AG10803 (cell line): Measurements from ENCODE around the gene EXOC3L2.
"Not testable (repeated sequence)": the region's sequence is repeated elsewhere in the genome, so short reads cannot be mapped to it uniquely, and the experiment has no call there.

ENCODE experiments used
- DNase-seq: peaks from one replicate; pipeline ENCODE4 v3.0.0; 2010; ENCODE audit warnings: low read depth
- H3K4me3 ChIP-seq: 2 replicates; pipeline ENCODE4 v1.5.1; 2011; ENCODE audit warnings: mild to moderate bottlenecking, low read length, control low read depth
- CTCF ChIP-seq: conservative IDR thresholded peaks from 2 replicates; pipeline ENCODE4 v1.5.1; 2011; ENCODE audit warnings: mild to moderate bottlenecking, low read length, control low read depth, inconsistent platforms

The EXOC3L2 gene

GRCh38 chr19:45271098-45271734, 26.0 kb upstream of the EXOC3L2 start:
- DNase-seq = no peak
- TF ChIP-seq CTCF = no peak

DNA sequence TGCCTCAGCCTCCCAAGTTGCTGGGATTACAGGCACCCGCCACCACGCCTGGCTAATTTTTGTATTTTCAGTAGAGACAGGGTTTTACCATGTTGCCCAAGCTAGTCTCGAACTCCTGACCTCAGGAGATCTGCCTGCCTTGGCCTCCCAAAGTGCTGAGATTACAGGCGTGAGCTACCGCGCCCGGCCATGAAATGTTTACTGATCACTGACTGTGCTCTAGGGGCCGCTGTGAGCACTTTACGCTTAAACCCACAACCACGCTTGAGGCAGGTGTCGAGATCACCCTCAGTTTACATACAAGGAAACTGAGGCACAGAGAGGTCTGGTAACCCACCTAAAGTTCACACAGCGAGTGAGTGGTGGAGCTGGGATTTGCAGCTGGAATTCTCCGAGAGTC, 24.7 kb upstream of the EXOC3L2 start:
- not testable (repeated sequence) for H3K4me3 ChIP-seq, DNase-seq

More at GRCh38 chr19:45271098-45271734, 26.0 kb upstream of the EXOC3L2 start:
- H3K4me3 ChIP-seq = no peak overlapping the region

DNA sequence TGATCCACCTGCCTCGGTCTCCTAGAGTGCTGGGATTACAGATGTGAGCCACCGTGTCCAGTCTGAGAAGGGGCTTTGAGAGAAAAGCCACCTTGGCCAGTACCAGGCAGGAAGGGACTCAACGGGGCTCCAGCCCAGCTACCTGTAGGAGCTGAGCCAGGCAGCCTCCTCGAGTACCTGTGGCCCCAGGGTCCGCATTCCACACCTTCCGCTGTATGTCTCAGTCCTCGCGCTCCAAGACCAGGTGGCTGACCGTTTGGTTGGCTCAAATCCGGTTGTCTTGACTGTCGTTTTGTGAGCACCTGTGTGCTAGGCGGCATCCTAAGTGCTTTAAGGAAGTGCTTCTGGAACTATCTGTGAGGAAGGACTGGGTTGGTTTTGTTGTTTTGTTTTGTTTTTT, 22.1 kb upstream of the EXOC3L2 start:
- no peak for DNase-seq
- H3K4me3 ChIP-seq = no peak overlapping the region
- no peak for TF ChIP-seq CTCF

DNA sequence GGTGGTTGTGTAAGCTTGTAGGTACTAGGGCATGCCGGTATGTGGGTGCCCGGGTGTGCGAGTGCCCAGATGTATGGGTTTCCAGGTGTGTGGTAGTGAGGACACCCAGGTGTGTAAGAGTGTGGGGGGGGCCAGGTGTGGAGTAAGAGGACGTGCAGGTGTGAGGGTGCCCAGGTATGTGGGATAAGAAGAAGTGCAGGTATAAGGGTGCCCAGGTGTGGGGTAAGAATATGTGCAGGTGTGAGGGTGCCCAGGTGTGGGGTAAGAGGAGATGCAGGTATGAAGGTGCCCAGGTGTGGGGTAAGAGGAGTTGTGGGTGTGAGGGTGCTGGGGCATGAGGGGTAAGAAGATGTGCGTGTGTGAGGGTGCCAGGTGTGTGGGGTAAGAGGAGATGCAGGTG, 20.2 kb upstream of the EXOC3L2 start:
- no peak for TF ChIP-seq CTCF
- no peak overlapping the region for H3K4me3 ChIP-seq
- DNase-seq = no peak

GRCh38 chr19:45264781-45265317, 19.6 kb upstream of the EXOC3L2 start:
- TF ChIP-seq CTCF = no peak
- no peak for DNase-seq
- no peak overlapping the region for H3K4me3 ChIP-seq

- no peak for TF ChIP-seq CTCF
- H3K4me3 ChIP-seq = no peak overlapping the region
- DNase-seq = no peak
Measured at GRCh38 chr19:45263013-45263412, 17.8 kb upstream of the EXOC3L2 start.

DNA sequence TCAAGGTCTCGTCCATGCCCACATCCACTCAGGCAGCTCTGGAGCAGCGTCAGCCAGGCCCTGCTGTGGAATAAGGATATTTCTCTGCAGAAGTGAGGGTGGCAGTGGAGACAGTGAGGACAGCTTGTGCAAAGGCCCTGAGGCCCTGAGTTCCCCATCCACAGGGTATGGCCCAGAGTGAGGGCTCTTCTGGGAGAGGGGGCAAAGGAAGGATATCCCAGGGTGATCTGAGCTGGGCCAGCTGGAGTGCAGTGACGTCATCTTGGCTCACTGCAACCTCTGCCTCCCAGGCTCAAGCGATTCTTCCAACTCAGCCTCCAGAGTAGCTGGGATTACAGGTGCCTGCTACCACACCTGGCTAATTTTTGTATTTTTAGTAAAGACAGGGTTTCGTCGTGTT, 17.4 kb upstream of the EXOC3L2 start:
- TF ChIP-seq CTCF = no peak
- no peak for DNase-seq
- H3K4me3 ChIP-seq = no peak overlapping the region
